HG03196 (cell line): ENCODE results near the gene ANKRD22.
A peak's percentile ranks its signal among the peaks of the same experiment; 100 is the strongest.

Source experiments
- ATAC-seq: cut with Tn5 transposase; IDR thresholded peaks from one replicate; pipeline ENCODE4 v1.9.1; 2021; ENCODE audit not compliant: unreplicated experiment

ANKRD22 gene

GRCh38 chr10:88879534-88880281, 28.1 kb upstream of the ANKRD22 start, which contains the start of gene STAMBPL1:
Gene STAMBPL1, plus strand, starts transcription at chr10:88880245. Its CDS starts 21,464 bp downstream, at chr10:88901709.
- ATAC-seq = peak; percentile 51

- ATAC-seq = no peak
Observed at GRCh38 chr10:88877298-88877697, 25.7 kb upstream of the ANKRD22 start.

GRCh38 chr10:88875081-88875480, 23.4 kb upstream of the ANKRD22 start:
- ATAC-seq = no peak

- no peak for ATAC-seq
Observed at GRCh38 chr10:88874281-88874680, 22.6 kb upstream of the ANKRD22 start.

- no peak for ATAC-seq
Observed at GRCh38 chr10:88873757-88874156, 22.1 kb upstream of the ANKRD22 start.

- ATAC-seq = no peak
Observed at GRCh38 chr10:88870089-88870488, 18.4 kb upstream of the ANKRD22 start.

GRCh38 chr10:88866454-88866853, 14.8 kb upstream of the ANKRD22 start:
- ATAC-seq = no peak

- no peak for ATAC-seq
Observed at GRCh38 chr10:88865281-88865876, 13.7 kb upstream of the ANKRD22 start.

- no peak for ATAC-seq
Observed at GRCh38 chr10:88861036-88861435, 9.4 kb upstream of the ANKRD22 start.

- ATAC-seq = no peak
Observed at GRCh38 chr10:88858491-88858890, 6.8 kb upstream of the ANKRD22 start.

GRCh38 chr10:88857831-88858230, 6.2 kb upstream of the ANKRD22 start:
- ATAC-seq = no peak

GRCh38 chr10:88854684-88855083, 3.0 kb upstream of the ANKRD22 start:
- ATAC-seq = no peak

- no peak for ATAC-seq
Observed at GRCh38 chr10:88853155-88853881, 1.7 kb upstream of the ANKRD22 start.

- no peak for ATAC-seq
Observed at GRCh38 chr10:88852327-88852726, 683 bp upstream of the ANKRD22 start.

GRCh38 chr10:88850712-88851111, 932 bp downstream of the ANKRD22 start:
- no peak for ATAC-seq

GRCh38 chr10:88849234-88849633, 2.4 kb downstream of the ANKRD22 start:
- no peak for ATAC-seq

GRCh38 chr10:88848499-88848898, 3.1 kb downstream of the ANKRD22 start:
- no peak for ATAC-seq

GRCh38 chr10:88843171-88843570, 8.5 kb downstream of the ANKRD22 start:
- no peak for ATAC-seq

- ATAC-seq = no peak
Observed at GRCh38 chr10:88841316-88842111, 10.1 kb downstream of the ANKRD22 start.

GRCh38 chr10:88840881-88841280, 10.8 kb downstream of the ANKRD22 start:
- no peak for ATAC-seq

- no peak for ATAC-seq
Observed at GRCh38 chr10:88840104-88840503, 11.5 kb downstream of the ANKRD22 start.
